ENCODE results near the gene NT5M. TPM values are rescaled to one million over a fixed set of nuclear protein-coding genes. Genes with fewer than 3 reads are reported as not detected.

Gene NT5M
- total RNA-seq, 4 donors from 2014 or later, result 1.7 to 3.1 (median 2.3) TPM

- intact Hi-C loops (cut with DNase I), result loop anchor here (10.0 kb wide), 1 partner anchor 299 kb away; no protein-coding TSS in a partner anchor
- Histone ChIP-seq H3K4me3 (peak overlapping the region; percentile 41 to 87 (median 56)), H3K36me3 (no peaks in the 10 kb centered on the region), H3K4me1 (peaks cover 8 to 40% (median 14%) of the 10 kb centered on the region in 3 donors), H3K9me3 (no peaks in the 10 kb centered on the region), H3K27ac (peak overlapping the region; percentile 14 to 87 (median 68)), H3K27me3 (no peaks in the 10 kb centered on the region)
- TF ChIP-seq CTCF (IDR thresholded peaks at IDR 0.05), result no peak
- no peak for TF ChIP-seq POLR2A (IDR thresholded peaks at IDR 0.05)
- 18 to 19% methylated on average over 11 to 17 of the region's 21 CpGs for WGBS, 2 donors
- DNase-seq, result no peak
These were observed 796 bp downstream of the NT5M start for GRCh38 chr17:17303847-17304490.

GRCh38 chr17:17304521-17304985 lies 1.4 kb downstream of the NT5M start:
- Histone ChIP-seq H3K9me3 (no peaks in the 10 kb centered on the region), H3K4me3 (no peak overlapping the region), H3K27ac (no peak overlapping the region), H3K36me3 (no peaks in the 10 kb centered on the region), H3K27me3 (no peaks in the 10 kb centered on the region), H3K4me1 (peaks cover 8 to 40% (median 14%) of the 10 kb centered on the region in 3 donors)
- TF ChIP-seq CTCF (IDR thresholded peaks at IDR 0.05) (no peak), POLR2A (IDR thresholded peaks at IDR 0.05) (no peak)
- DNase-seq, result no peak
- intact Hi-C loops (cut with DNase I), result loop anchor here (10.0 kb wide), 1 partner anchor 300 kb away; no protein-coding TSS in a partner anchor
- WGBS, 2 donors, result 59 to 60% methylated on average over 2 of the region's 2 CpGs

GRCh38 chr17:17305281-17305801 lies 2.2 kb downstream of the NT5M start:
- TF ChIP-seq POLR2A (IDR thresholded peaks at IDR 0.05) (no peak), CTCF (IDR thresholded peaks at IDR 0.05) (no peak)
- intact Hi-C loops (cut with DNase I), result loop anchor here (10.0 kb wide), 1 partner anchor 301 kb away; no protein-coding TSS in a partner anchor

GRCh38 chr17:17309356-17309755 lies 6.2 kb downstream of the NT5M start:
- no peak for TF ChIP-seq POLR2A (IDR thresholded peaks at IDR 0.05)
- TF ChIP-seq CTCF (IDR thresholded peaks at IDR 0.05), result no peak
- peaks cover 0 to 5% (median 0%) of the 10 kb centered on the region in 3 donors for H3K36me3 ChIP-seq
- peaks cover 0 to 14% (median 0%) of the 10 kb centered on the region in 3 donors for H3K4me1 ChIP-seq
- no peak overlapping the region for H3K4me3 ChIP-seq
- WGBS, 2 donors, result 100% methylated on average over 1 of the region's 1 CpG; no CpG with 5 or more reads in 1 of the 2 donors
- intact Hi-C loops (cut with DNase I), result loop anchor here (10.0 kb wide), 1 partner anchor 305 kb away; no protein-coding TSS in a partner anchor
- no peak overlapping the region for H3K27ac ChIP-seq
- no peaks in the 10 kb centered on the region for H3K27me3 ChIP-seq
- H3K9me3 ChIP-seq, result no peaks in the 10 kb centered on the region
- no peak for DNase-seq

More at GRCh38 chr17:17305281-17305801, 2.2 kb downstream of the NT5M start:
- H3K27ac ChIP-seq, result peak overlapping the region in 1 of 4 donors; percentile 10
- DNase-seq, result no peak
- peaks cover 8 to 38% (median 13%) of the 10 kb centered on the region in 3 donors for H3K4me1 ChIP-seq
- H3K36me3 ChIP-seq, result no peaks in the 10 kb centered on the region
- no peaks in the 10 kb centered on the region for H3K9me3 ChIP-seq
- WGBS, 2 donors, result 46 to 58% methylated on average over 3 to 8 of the region's 8 CpGs
- no peak overlapping the region for H3K4me3 ChIP-seq
- H3K27me3 ChIP-seq, result no peaks in the 10 kb centered on the region

GRCh38 chr17:17313350-17313991 lies 10.3 kb downstream of the NT5M start:
- Histone ChIP-seq H3K4me3 (no peak overlapping the region), H3K9me3 (no peaks in the 10 kb centered on the region), H3K4me1 (no peaks in the 10 kb centered on the region), H3K27me3 (no peaks in the 10 kb centered on the region), H3K36me3 (peaks cover 0 to 5% (median 0%) of the 10 kb centered on the region in 3 donors), H3K27ac (no peak overlapping the region)
- TF ChIP-seq POLR2A (IDR thresholded peaks at IDR 0.05), result no peak
- TF ChIP-seq CTCF (IDR thresholded peaks at IDR 0.05), result peak; percentile 28 to 72 (median 64)
- intact Hi-C loops (cut with DNase I), result no loop called here
- WGBS, 2 donors, result 56 to 70% methylated on average over 7 to 8 of the region's 12 CpGs
- DNase-seq, result no peak
